BLaER1 (cell line): ENCODE measurements around the gene SULT1A2.
"Not testable (repeated sequence)": the region's sequence is repeated elsewhere in the genome, so short reads cannot be mapped to it uniquely, and the experiment has no call there.

Source experiments
- H3K27ac ChIP-seq: shearing (Covaris generic); formaldehyde crosslinking; 2 replicates; pipeline ENCODE4 v1.8.1; 2022
- H3K27me3 ChIP-seq: shearing (Covaris generic); formaldehyde crosslinking; 2 replicates; pipeline ENCODE4 v1.8.1; 2022
- H3K36me3 ChIP-seq: shearing (Covaris generic); formaldehyde crosslinking; 2 replicates; pipeline ENCODE4 v1.8.1; 2022
- H3K4me1 ChIP-seq: shearing (Covaris generic); formaldehyde crosslinking; 2 replicates; pipeline ENCODE4 v1.8.1; 2022
- H3K4me2 ChIP-seq: shearing (Covaris generic); formaldehyde crosslinking; 2 replicates; pipeline ENCODE4 v1.8.1; 2022
- H3K4me3 ChIP-seq: shearing (Covaris generic); formaldehyde crosslinking; 2 replicates; pipeline ENCODE4 v1.8.1; 2022
- H3K9ac ChIP-seq: shearing (Covaris generic); formaldehyde crosslinking; 2 replicates; pipeline ENCODE4 v1.8.1; 2022
- H3K9me3 ChIP-seq: shearing (Covaris generic); formaldehyde crosslinking; 2 replicates; pipeline ENCODE4 v1.8.1; 2022
- H4K20me1 ChIP-seq: shearing (Covaris generic); formaldehyde crosslinking; 2 replicates; pipeline ENCODE4 v1.8.1; 2022
- Cebpa-rat ChIP-seq: shearing (Covaris generic); IDR thresholded peaks from 2 replicates; pipeline ENCODE4 v1.8.1; 2022

Gene SULT1A2

DNA sequence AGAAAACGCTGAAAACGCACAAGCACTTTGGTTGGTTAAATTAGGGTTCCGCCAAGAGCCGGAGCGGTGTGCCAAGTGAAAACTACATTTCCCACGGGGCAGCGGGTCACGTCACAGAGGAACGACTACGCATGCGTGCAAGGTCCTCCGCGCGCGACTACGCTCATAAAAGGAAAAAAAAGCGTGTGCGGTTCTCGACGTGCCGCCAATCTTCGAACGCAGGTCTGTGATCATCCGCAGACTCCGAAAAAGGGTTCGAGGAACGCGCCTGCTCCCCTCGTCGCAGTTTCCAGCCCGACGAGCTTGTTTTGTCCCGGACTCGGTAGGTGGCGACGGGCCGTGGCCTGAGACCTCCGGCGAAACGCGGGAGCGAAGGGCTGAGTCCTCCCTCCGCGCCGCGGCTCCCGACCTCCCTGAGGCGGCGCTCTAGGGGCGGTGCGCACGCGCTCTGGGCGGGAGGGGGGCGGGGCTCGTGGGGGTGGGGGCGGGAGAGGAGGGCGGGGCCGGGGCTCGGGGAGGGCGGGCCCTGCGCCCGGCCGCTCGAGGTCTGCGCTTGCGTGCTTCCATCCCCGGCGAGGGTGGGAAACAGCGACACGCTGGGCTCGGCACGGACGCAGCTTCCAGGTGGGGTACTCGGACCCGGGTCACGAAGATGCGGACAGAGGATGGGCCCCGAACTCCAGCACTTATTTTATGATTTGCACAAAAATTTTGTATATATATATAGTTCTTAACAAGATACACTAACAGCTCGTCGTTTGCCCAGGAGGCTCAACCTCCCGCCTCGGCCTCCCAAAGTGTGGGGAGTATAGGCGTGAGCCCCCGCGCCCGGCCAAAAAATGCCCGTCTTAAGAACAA, 42.8 kb downstream of the SULT1A2 start, which contains the start of gene SGF29:
TSS of gene SGF29 (plus strand) at position 145 of the 858 bp plus-strand sequence. CDS start 27,150 bp downstream, outside the sequence.
- H3K9ac ChIP-seq: peak within 1 kb of the TSS; percentile 94
- peaks cover 31% of the 10 kb centered on the region for H3K36me3 ChIP-seq
- peak within 1 kb of the TSS; percentile 95 for H3K27ac ChIP-seq
- peak within 1 kb of the TSS; percentile 93 for H3K4me2 ChIP-seq
- peaks cover 25% of the 10 kb centered on the region for H3K4me1 ChIP-seq
- peak within 1 kb of the TSS; percentile 72 for H3K4me3 ChIP-seq
- TF ChIP-seq Cebpa-rat: no peak
- no peaks in the 10 kb centered on the region for H4K20me1 ChIP-seq
- no peaks in the 10 kb centered on the region for H3K27me3 ChIP-seq
- H3K9me3 ChIP-seq: peaks cover 3% of the 10 kb centered on the region

- H3K4me1 ChIP-seq: peaks cover 7% of the 10 kb centered on the region
- no peaks in the 10 kb centered on the region for H4K20me1 ChIP-seq
- H3K36me3 ChIP-seq: no peaks in the 10 kb centered on the region
- TF ChIP-seq Cebpa-rat: no peak
- H3K9me3 ChIP-seq: no peaks in the 10 kb centered on the region
- H3K4me3 ChIP-seq: no peak overlapping the region
- H3K9ac ChIP-seq: 0 out of 2 replicates have a peak overlapping the region, but pooled peaks have one; percentile 24
- H3K27ac ChIP-seq: no peak overlapping the region
- H3K4me2 ChIP-seq: no peak overlapping the region
- no peaks in the 10 kb centered on the region for H3K27me3 ChIP-seq
Observed at GRCh38 chr16:28549301-28549899, 47.5 kb downstream of the SULT1A2 start.

GRCh38 chr16:28548306-28548802, 48.5 kb downstream of the SULT1A2 start:
- no peak for TF ChIP-seq Cebpa-rat
- Histone ChIP-seq H3K36me3 (no peaks in the 10 kb centered on the region), H3K27me3 (no peaks in the 10 kb centered on the region), H3K9me3 (no peaks in the 10 kb centered on the region), H3K4me3 (no peak overlapping the region), H4K20me1 (no peaks in the 10 kb centered on the region), H3K4me2 (no peak overlapping the region), H3K4me1 (peaks cover 4% of the 10 kb centered on the region), H3K9ac (no peak overlapping the region), H3K27ac (no peak overlapping the region)

DNA sequence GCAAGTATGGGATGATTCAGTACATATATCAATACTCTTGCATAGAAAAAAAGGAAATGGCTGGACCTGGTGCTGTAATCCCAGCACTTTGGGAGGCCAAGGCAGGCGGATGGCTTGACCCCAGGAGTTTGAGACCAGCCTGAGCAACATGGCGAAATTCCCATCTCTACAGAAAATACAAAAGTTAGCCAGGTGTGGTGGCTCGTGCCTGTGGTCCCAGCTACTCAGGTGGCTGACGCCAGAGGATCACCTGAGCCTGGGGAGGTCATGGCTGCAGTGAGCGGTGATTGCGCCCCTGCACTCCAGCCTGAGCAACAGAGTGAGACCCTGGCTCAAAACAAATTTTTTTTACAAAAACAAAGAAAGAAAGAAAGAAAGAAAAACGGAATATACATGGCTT, 50.2 kb downstream of the SULT1A2 start:
- no peak overlapping the region for H3K4me2 ChIP-seq
- TF ChIP-seq Cebpa-rat: no peak
- H3K9ac ChIP-seq: no peak overlapping the region
- no peaks in the 10 kb centered on the region for H4K20me1 ChIP-seq
- no peaks in the 10 kb centered on the region for H3K9me3 ChIP-seq
- H3K27ac ChIP-seq: no peak overlapping the region
- H3K36me3 ChIP-seq: no peaks in the 10 kb centered on the region
- H3K4me3 ChIP-seq: no peak overlapping the region
- no peaks in the 10 kb centered on the region; the same call in 1 of the 2 replicates for H3K4me1 ChIP-seq
- no peaks in the 10 kb centered on the region for H3K27me3 ChIP-seq

GRCh38 chr16:28545964-28546363, 50.9 kb downstream of the SULT1A2 start:
- H3K9ac ChIP-seq, H3K27ac ChIP-seq, H3K4me2 ChIP-seq, H3K9me3 ChIP-seq, H4K20me1 ChIP-seq, H3K4me3 ChIP-seq, H3K27me3 ChIP-seq, H3K4me1 ChIP-seq, H3K36me3 ChIP-seq: not testable (repeated sequence)

- Histone ChIP-seq H3K4me2 (no peak overlapping the region), H4K20me1 (no peaks in the 10 kb centered on the region), H3K27ac (no peak overlapping the region), H3K9ac (no peak overlapping the region), H3K4me1 (no peaks in the 10 kb centered on the region; the same call in 1 of the 2 replicates), H3K36me3 (no peaks in the 10 kb centered on the region), H3K9me3 (no peaks in the 10 kb centered on the region), H3K27me3 (no peaks in the 10 kb centered on the region), H3K4me3 (no peak overlapping the region)
- no peak for TF ChIP-seq Cebpa-rat
Observed at GRCh38 chr16:28544998-28545397, 51.9 kb downstream of the SULT1A2 start.

GRCh38 chr16:28543072-28543471, 53.8 kb downstream of the SULT1A2 start:
- H3K27ac ChIP-seq: no peak overlapping the region
- no peak for TF ChIP-seq Cebpa-rat
- H3K27me3 ChIP-seq: no peaks in the 10 kb centered on the region
- no peak overlapping the region for H3K4me3 ChIP-seq
- H3K4me1 ChIP-seq: no peaks in the 10 kb centered on the region
- H3K9me3 ChIP-seq: no peaks in the 10 kb centered on the region
- no peak overlapping the region for H3K4me2 ChIP-seq
- no peaks in the 10 kb centered on the region for H4K20me1 ChIP-seq
- no peak overlapping the region for H3K9ac ChIP-seq
- no peaks in the 10 kb centered on the region for H3K36me3 ChIP-seq

GRCh38 chr16:28542646-28543045, 54.2 kb downstream of the SULT1A2 start:
- no peak for TF ChIP-seq Cebpa-rat
- H3K4me1 ChIP-seq: no peaks in the 10 kb centered on the region
- no peak overlapping the region for H3K4me2 ChIP-seq
- no peak overlapping the region for H3K9ac ChIP-seq
- no peaks in the 10 kb centered on the region for H3K36me3 ChIP-seq
- H3K4me3 ChIP-seq: no peak overlapping the region
- no peak overlapping the region for H3K27ac ChIP-seq
- H4K20me1 ChIP-seq: no peaks in the 10 kb centered on the region
- H3K9me3 ChIP-seq: no peaks in the 10 kb centered on the region
- H3K27me3 ChIP-seq: no peaks in the 10 kb centered on the region
